Sigmoid colon (tissue), 7 donors: ENCODE measurements around the gene BEND6. TPM values are rescaled to one million over a fixed set of nuclear protein-coding genes. Genes with fewer than 3 reads are reported as not detected.

ENCODE experiments used
- DNase-seq: peaks from one replicate; pipeline ENCODE4 v3.0.0-alpha.2; 2019
- H3K27ac ChIP-seq, 4 donors: fragments of 200-600 bp; sonication (generic); one replicate each; pipeline ENCODE4 v1.5.1; 2016 to 2019; ENCODE audit warnings: mild to moderate bottlenecking in 1 of 4
- H3K27me3 ChIP-seq, 3 donors: fragments of 200-600 bp; sonication (generic); one replicate each; pipeline ENCODE4 v1.5.1; 2019; ENCODE audit warnings: mild to moderate bottlenecking in 1 of 3
- H3K36me3 ChIP-seq, 4 donors: fragments of 200-600 bp; sonication (generic); one replicate each; pipeline ENCODE4 v1.5.1; 2016 to 2019
- H3K4me1 ChIP-seq, 4 donors: fragments of 200-600 bp; sonication (generic); one replicate each; pipeline ENCODE4 v1.5.1; 2017 to 2019
- H3K4me3 ChIP-seq, 4 donors: fragments of 200-600 bp; sonication (generic); one replicate each; pipeline ENCODE4 v1.5.1; 2017 to 2019; ENCODE audit warnings: mild to moderate bottlenecking in 2 of 4, moderate library complexity in 1 of 4
- H3K9me3 ChIP-seq, 4 donors: fragments of 200-600 bp in 3 of 4; sonication (generic) in 3 of 4; one replicate each; pipeline versions ENCODE4 v1.5.1 to v1.6.1; 2013 to 2019
- CTCF ChIP-seq, 4 experiments: fragments of 450-650 bp in 3 of 4; fragments of 200-600 bp in 1 of 4; IDR thresholded peaks; one replicate each; pipeline ENCODE4 v1.5.1; 2016 to 2019; ENCODE audit warnings: antibody characterized with exemption in 4 of 4, mild to moderate bottlenecking in 3 of 4, moderate library complexity in 2 of 4
- EP300 ChIP-seq, 4 donors: sonication (generic); formaldehyde crosslinking; IDR thresholded peaks; one replicate each; pipeline ENCODE4 v1.6.1; 2017; ENCODE audit warnings: antibody characterized with exemption in 4 of 4
- POLR2A ChIP-seq, 2 donors: fragments of 450-650 bp; IDR thresholded peaks; one replicate each; pipeline ENCODE4 v1.6.1; 2016; ENCODE audit warnings: antibody characterized with exemption in 2 of 2, mild to moderate bottlenecking in 2 of 2, moderate library complexity in 2 of 2
- POLR2AphosphoS5 ChIP-seq, 4 donors: sonication (generic); formaldehyde crosslinking; IDR thresholded peaks; one replicate each; pipeline ENCODE4 v1.6.1; 2017; ENCODE audit warnings: antibody characterized with exemption in 4 of 4
- WGBS, 2 donors: extraction: QIAGEN DNeasy Blood & Tissue Kit; methylation state at CpG; one replicate each; pipeline ENCODE4 v1.1.7; 2013; 5-methylcytosine and 5-hydroxymethylcytosine counted together
- intact Hi-C: fragments of 100-400 bp; cut with DNase I; formaldehyde crosslinking; loops from one replicate; pipeline ENCODE4 v1.15.1; 2023
- polyA plus RNA-seq, 3 donors: library from polyadenylated mRNA; stranded (reverse); fragments of 200-250 nt; gene quantifications; one replicate each; pipeline ENCODE4 v1.2.3, GENCODE V29; 2013
- total RNA-seq, 4 donors: library from RNA; depleted of rRNA; stranded (reverse); fragments of >200 nt; gene quantifications; one replicate each; pipeline ENCODE4 v1.1.0, GENCODE V29; 2016
- donor health status: healthy with polysubstance abuse.
- donor health status: Bipolar disorder and iron deficiency.
- donor health status: healthy.

Gene BEND6
- total and polyA plus RNA-seq, 7 donors: under 0.01 to 3.0 (median 1.1) TPM

GRCh38 chr6:56951049-56951831 lies 3.7 kb upstream of the BEND6 start:
- WGBS, 2 donors: 47 to 69% methylated on average over 3 of the region's 3 CpGs
- Histone ChIP-seq H3K9me3 (no peaks in the 10 kb centered on the region), H3K27me3 (no peaks in the 10 kb centered on the region), H3K36me3 (no peaks in the 10 kb centered on the region), H3K4me3 (no peak overlapping the region), H3K27ac (no peak overlapping the region), H3K4me1 (peaks cover 0 to 21% (median 10%) of the 10 kb centered on the region in 4 donors)
- TF ChIP-seq CTCF (IDR thresholded peaks at IDR 0.05): no peak
- no peak for TF ChIP-seq POLR2AphosphoS5 (IDR thresholded peaks at IDR 0.05)
- TF ChIP-seq EP300 (IDR thresholded peaks at IDR 0.05): no peak
- no peak for TF ChIP-seq POLR2A (IDR thresholded peaks at IDR 0.05)
- intact Hi-C loops: no loop called here
- no peak for DNase-seq

- intact Hi-C loops: loop anchor here (2.0 kb wide), 2 partner anchors 51 to 363 kb away; partner anchors contain the start of gene PRIM2
- Histone ChIP-seq H3K9me3 (no peaks in the 10 kb centered on the region), H3K27ac (peak overlapping the region; percentile 59 to 81 (median 78)), H3K27me3 (no peaks in the 10 kb centered on the region), H3K4me1 (peaks cover 0 to 21% (median 10%) of the 10 kb centered on the region in 4 donors), H3K36me3 (no peaks in the 10 kb centered on the region), H3K4me3 (peak overlapping the region; percentile 46 to 71 (median 68))
- WGBS, 2 donors: 4 to 7% methylated on average over 42 of the region's 42 CpGs
- TF ChIP-seq POLR2A (IDR thresholded peaks at IDR 0.05) (no peak), CTCF (IDR thresholded peaks at IDR 0.05) (no peak), POLR2AphosphoS5 (IDR thresholded peaks at IDR 0.05) (no peak), EP300 (IDR thresholded peaks at IDR 0.05) (no peak)
- no peak for DNase-seq
Measured at GRCh38 chr6:56953597-56954402, 1.1 kb upstream of the BEND6 start.

- peaks cover 0 to 21% (median 10%) of the 10 kb centered on the region in 4 donors for H3K4me1 ChIP-seq
- 1 to 2% methylated on average over 57 of the region's 57 CpGs for WGBS, 2 donors
- no peaks in the 10 kb centered on the region for H3K27me3 ChIP-seq
- H3K27ac ChIP-seq: peak overlapping the region; percentile 59 to 81 (median 78)
- intact Hi-C loops: loop anchor here (2.0 to 5.0 kb wide), 3 partner anchors 53 to 361 kb away; partner anchors contain the start of gene PRIM2
- TF ChIP-seq POLR2AphosphoS5 (IDR thresholded peaks at IDR 0.05) (peak in 3 of 4 donors; percentile 32 to 57 (median 35)), EP300 (IDR thresholded peaks at IDR 0.05) (no peak), POLR2A (IDR thresholded peaks at IDR 0.05) (no peak), CTCF (IDR thresholded peaks at IDR 0.05) (peak in 2 of 4 experiments; percentile 60 to 65)
- no peaks in the 10 kb centered on the region for H3K36me3 ChIP-seq
- no peaks in the 10 kb centered on the region for H3K9me3 ChIP-seq
- DNase-seq: peak; percentile 91
- peak overlapping the region; percentile 46 to 71 (median 68) for H3K4me3 ChIP-seq
Measured at GRCh38 chr6:56955171-56956155, 556 bp downstream of the BEND6 start.

- no peak for DNase-seq
- no peaks in the 10 kb centered on the region for H3K9me3 ChIP-seq
- TF ChIP-seq POLR2AphosphoS5 (IDR thresholded peaks at IDR 0.05): no peak
- no peak for TF ChIP-seq CTCF (IDR thresholded peaks at IDR 0.05)
- TF ChIP-seq POLR2A (IDR thresholded peaks at IDR 0.05): no peak
- no peak for TF ChIP-seq EP300 (IDR thresholded peaks at IDR 0.05)
- H3K27me3 ChIP-seq: no peaks in the 10 kb centered on the region
- H3K4me3 ChIP-seq: no peak overlapping the region
- no peak overlapping the region for H3K27ac ChIP-seq
- H3K36me3 ChIP-seq: no peaks in the 10 kb centered on the region
- 68 to 80% methylated on average over 4 of the region's 4 CpGs for WGBS, 2 donors
- H3K4me1 ChIP-seq: peaks cover 0 to 21% (median 10%) of the 10 kb centered on the region in 4 donors
- intact Hi-C loops: loop anchor here (5.0 kb wide), 1 partner anchor 66 kb away; no protein-coding TSS in a partner anchor
Measured at GRCh38 chr6:56956491-56956890, 1.6 kb downstream of the BEND6 start.
